Central memory CD4-positive, alpha-beta T cell (primary cell): ENCODE results near the gene MAPK8IP3.
A peak's percentile ranks its signal among the peaks of the same experiment; 100 is the strongest.
"Not testable (repeated sequence)": the region's sequence is repeated elsewhere in the genome, so short reads cannot be mapped to it uniquely, and the experiment has no call there.

Experiments
- DNase-seq: peaks from one replicate; pipeline ENCODE4 v3.0.0; 2022

MAPK8IP3 gene

DNA sequence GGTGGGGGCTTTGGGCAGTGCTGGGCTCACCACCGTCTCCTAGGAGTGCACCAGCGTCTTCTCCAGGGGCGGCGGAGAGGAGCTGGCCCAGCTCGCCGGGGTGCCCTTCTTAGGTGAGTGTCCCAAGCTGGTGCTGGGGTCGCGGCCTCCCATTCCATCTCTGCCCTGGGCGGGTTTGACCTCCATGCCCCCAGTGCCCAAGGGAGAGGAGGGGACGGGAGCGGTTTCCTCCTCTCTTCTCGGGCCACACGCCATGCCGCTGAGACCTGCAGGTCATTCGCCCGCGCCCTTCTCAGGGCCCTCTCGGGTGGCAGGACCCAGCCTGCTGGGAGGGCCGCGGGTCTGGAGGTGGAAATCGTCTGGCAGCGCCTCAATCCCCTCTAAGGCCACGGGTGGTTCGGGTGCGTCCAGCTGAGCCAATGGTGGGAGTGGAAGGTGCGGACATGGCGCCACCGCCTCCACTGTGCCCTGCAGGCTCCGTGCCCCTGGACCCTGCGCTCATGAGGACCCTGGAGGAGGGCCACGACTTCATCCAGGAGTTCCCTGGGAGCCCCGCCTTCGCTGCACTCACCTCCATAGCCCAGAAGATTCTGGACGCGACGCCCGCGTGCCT lies 82.2 kb downstream of the MAPK8IP3 start:
- no peak for DNase-seq

DNA sequence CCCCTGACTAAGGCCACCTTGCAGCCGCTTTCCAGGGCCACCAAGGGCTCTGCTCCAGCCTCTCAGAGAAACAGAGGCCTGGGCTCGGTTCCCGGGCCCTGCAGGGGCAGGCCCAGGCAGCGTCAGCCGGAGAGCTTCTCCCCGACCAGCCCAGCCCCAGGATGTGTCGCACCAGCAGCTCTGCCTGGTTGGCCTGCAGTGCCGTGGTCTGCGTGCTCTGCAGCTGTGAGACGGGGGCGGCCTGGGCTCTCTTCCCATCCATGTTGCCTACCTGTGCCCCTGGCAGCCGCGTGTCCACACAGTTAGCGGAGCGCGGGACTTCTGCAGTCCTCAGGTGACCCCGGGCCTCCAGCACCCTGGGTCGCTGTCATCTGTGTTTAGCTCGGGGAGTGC lies 82.7 kb downstream of the MAPK8IP3 start:
- no peak for DNase-seq

DNA sequence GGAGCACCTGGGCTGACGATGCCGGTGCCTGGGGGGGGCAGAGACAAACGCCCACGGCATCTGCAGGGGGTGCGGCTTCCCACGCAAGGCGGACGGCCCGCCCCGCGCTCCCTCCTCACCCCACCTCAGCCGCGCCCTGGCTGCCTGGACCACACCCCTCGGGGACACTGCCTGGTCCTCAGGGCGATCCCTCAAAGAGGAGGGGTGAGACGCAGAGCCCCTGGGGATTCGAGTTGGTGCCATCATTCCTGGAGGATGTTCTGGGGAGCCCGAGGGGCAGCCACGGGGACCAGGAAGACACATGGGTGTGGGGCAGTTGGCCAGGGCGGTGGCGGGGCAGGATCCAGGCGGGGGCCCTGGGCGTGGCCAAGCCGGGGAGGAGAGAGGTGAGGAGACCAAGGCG lies 83.6 kb downstream of the MAPK8IP3 start:
- DNase-seq, result no peak

DNA sequence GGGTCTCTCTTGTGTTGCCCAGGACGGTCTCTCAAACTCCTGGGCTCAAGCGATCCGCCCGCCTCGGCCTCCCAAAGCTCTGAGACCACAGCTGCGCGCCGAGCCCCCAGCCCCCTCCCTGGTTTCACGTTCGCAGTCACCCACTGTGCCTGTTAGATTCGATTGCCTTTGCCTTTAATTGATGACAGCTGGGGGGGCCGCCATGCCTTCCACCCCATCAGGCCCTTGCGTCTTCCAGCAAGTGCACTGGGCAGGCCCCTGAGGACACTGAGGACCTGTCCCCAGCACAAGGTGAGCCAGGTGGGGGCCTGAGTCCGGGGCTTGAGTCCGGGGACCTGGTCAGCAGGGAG lies 84.2 kb downstream of the MAPK8IP3 start:
- no peak for DNase-seq

DNA sequence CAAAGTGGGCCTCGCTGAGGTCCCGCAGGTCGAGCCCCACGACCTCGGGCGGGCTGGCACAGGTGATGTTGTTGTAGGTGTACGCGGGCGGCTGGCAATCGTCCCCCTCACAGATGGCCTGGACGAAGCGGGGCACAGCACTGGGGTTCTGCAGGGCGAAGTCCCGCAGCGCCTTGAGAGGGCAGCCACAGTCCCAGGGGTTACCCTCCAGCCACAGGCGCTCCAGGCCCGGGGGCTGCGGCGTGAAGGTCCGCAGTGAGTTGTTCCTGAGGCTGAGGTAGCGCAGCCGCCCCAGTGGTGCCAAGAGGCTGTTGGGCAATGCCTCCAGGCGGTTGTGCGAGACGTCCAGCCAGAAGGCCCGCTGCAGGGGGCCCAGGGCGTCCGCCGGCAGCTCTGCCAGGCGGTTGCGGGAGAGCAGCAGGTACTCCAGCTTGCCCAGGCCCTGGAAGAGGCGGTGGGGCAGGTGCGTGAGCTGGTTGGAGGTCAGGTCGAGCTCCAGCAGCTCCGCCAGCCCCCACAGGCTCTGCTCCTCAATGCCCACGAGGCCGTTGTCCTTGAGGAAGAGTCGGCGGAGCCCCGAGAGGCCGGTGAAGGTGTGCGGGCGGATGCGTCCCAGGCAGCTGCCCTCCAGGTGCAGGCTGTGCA lies 84.7 kb downstream of the MAPK8IP3 start:
- DNase-seq, result no peak

DNA sequence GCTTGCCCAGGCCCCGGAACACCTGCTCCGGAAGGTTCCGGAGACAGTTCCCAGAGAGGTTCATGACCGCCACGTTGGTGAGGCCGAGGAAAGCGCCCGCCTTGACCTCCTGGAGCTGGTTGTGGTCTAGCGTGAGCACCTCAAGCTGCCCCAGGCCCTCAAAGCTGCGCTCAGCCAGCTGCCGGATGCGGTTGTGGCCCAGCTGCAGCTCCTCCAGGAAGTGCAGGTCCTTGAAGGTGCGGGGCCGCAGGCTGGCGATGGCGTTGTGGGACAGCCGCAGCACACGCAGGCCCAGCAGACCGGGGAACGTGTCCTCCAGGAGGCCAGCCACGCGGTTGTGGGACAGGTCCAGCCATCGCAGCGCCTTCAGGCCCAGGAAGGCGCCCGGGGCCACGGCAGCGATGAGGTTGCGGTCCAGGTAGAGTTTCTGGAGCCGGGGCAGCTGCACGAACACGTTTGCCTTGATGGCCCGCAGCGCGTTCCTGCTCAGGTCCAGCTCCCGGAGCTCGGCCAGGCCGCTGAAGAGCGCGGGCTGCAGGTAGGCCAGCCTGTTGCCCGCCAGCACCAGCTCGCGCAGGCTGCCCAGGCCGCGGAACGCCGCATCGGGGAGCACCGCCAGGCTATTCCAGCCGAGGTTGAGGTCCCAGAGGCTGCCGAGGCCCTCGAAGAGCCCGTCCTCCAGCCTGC lies 85.4 kb downstream of the MAPK8IP3 start:
- DNase-seq, result no peak

DNA sequence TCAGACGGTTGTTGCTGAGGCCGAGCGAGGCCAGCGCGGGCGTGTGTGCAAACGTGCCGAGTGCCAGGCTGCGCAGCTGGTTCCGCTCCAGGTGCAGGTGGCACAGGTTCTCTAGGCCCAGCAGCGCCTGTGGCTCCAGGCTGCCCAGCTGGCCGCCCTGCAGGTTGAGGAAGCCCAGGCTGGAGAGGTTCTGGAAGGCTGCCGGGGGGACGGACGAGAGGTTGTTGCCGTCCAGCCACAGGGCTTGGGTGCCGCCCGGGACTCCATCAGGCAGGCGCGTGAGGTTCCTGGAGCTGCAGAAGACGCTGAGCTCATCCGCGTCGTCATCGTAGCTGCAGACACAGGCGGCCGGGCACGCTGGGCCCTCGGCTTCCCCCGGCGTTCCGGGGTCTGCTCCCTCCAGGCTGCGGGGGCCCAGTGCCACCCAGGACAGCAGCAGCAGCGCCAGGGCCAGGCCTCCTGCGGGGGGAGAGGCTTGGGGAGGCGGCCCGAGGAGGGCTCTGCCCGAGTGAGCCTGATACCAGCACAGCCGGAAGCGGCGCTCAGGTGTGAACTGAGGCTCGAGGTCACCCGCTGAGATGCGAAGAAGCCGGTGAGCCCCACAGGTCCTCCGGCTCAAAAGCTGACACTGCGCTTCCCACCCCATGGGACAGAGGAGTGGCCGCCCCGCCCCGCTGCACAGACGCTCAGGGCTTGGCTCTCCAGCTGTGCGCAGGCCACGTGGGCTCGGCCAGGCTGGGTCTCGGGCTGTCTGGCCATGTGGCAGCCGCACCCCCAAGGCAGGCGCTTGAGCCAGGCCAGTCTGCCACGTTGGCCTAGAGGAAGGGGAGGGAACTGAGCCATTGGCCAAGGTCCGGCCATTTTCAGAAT lies 86.2 kb downstream of the MAPK8IP3 start:
- DNase-seq, result no peak

DNA sequence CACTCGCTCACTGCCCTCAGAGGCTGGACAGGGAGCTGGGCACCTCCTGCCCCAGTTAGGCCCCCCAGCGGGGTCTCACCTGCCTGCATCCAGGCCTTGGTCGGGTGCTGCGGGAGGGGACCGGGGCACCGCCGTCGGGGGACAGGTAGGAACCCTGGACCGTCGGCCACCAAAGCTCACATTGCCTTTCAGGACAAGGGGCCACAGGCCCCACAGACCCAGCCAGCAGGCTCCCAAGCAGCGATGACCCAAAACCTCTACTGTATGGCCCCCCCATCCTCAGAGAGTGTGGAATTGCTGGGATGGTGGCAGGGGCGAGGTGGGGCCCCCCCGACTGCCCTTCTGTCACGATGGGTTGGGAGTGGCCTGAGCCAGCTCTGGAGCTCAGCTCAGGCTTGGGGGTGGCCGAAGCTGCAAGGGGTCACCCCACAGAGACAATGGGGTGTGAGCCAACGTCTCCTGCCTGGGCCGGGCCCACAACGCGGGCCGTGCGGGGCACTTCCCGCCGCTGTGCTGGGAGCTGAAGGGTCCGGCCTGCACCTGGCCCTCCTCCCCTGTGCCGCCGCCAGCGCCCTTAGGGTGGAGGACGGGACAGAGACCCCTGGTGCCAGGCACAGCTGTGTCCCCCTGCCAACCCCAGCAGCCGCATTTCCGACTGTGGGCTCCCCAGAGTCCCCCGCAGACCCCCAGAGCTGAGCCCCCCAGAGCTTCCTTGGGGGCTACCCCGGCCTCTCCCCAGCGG lies 87.0 kb downstream of the MAPK8IP3 start:
- no peak for DNase-seq

DNA sequence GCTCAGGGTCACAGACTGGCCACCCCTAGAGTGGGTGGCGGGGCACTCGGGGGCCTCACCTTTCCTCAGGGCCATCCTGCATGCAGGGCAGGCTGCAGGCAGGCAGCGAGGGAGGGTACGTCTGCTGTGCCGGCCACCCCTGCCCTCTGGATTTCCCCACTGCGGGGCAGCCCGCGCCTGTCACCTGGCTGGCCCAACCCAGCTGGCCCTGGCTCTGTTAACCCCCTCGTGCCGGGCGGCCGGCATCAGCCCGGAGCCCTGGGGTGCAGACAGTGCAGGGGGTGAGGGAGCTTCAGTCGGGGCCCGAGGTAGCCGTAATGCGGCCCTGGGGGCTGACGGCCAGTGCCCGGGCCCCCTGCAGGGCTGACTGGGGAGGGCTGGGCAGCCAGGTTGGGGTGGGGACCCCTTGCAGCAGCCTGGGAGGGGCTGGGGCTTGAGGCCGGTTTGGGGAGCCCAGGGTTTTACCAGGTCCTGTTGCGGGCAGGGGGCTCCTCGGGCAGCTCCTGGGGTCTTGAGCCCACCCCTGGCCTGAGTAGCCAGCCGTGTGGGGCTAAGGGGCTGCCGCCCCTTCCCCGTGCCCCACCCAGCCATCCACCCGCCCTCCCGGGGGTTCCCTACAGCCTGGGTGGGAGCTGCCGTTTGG lies 87.7 kb downstream of the MAPK8IP3 start, which contains the start of gene IGFALS:
IGFALS (minus strand) TSS at position 128 of the 643 bp plus-strand sequence; CDS start at position 75, 53 bp downstream.
- DNase-seq, result no peak

DNA sequence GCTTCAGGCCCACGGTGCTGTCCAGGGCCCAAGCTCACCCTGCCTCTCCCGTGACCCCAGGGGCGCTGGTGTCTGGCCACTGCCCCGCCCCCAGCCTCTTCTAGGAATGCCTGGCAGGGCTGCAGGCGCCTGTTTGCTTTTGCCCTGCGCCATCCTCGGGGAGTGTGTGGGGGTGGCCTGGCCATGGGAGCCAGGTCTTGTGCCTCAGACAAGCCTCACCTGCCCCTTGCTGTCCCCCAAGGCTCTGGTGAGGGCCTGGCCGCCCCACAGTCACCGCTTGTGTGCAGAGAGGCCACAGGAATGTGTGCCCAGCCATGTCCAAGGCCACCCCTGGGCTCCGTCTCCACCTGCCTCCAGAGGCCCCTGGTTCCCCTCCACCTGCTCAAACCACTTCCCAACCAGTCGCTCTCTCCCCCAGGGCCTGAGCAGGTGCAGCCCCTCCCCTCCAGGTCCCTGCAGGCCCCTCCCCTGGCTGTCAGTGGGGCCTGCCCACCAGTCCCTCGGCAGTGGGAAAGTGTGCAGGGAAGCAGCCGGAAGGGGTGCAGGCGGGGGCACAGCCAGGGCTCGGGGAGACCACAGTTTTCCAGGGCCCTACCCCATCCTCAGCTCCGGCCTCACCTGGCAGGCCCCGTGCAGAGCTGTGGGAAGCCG lies 88.4 kb downstream of the MAPK8IP3 start:
- DNase-seq, result no peak

DNA sequence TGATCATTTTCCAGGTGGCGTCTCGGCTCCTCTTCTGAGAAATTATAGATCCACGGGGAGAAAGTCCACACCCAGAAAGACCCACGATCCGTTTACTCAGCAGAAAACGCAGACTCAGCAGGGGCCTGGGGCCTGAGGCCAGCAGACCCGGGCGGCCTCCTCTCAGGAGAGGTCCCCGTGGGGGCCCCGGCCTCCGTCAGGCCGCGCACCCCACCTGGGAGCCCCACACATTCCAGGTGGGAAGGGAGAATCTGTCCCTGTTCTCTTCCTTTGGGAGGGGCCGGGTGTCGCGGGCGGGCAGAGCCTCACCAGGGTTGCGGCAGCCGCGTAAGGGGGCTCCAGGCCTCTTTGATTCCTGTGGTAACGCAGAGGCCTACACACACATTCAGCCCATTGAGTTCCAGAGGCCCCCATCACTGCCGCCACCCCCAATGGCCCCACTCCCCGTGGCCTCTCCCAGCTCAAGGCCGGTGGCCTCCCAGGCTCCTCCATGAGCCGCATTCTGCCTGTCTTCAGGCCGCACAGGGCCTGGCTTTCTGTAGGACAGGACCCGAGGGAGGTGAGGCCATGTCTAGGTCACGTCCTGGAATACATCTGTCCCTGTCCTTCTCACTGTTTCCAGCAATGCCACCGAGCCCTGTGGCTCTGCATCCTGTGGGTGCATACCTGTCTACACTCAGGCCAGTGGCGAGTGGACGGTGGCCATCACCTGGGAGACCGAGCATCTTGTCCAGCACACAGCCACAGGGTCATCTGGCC lies 89.1 kb downstream of the MAPK8IP3 start:
- DNase-seq, result no peak

DNA sequence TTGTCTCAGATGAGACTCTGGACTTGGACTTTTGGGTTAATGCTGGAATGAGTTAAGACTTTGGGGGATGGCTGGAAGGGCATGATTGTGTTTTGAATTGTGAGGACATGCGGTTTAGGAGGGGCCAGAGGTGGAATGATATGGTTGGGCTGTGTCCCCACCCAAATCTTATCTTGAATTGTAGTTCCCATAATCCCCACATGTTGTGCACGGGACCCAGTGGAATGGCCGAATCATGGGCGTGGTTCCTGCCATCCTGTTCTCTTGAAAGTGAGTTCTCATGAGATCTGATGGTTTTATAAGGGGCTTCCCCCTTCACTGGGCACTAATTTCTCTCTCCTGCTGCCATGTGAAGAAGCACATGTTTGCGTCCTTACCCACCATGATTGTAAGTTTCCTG lies 93.3 kb downstream of the MAPK8IP3 start:
- not testable (repeated sequence) for DNase-seq

DNA sequence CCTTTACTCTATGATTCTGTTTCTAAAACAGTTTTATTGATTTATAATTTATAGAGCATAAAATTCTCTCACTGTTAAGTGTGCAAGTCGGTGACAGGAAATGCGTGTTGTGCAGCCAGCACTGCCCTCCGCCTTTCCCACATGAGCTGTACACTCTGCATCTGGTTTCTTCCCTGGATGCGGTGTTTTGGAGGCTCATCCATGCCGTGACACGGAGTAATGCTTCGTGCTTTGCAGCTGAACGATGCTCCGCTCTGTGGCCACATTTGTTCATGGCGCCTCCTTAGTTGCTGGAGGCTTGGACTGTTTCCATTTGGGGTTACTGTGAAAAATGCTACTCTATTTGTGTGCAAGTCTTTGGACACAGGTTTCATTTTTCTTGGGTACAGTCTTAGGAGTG lies 94.7 kb downstream of the MAPK8IP3 start:
- no peak for DNase-seq

DNA sequence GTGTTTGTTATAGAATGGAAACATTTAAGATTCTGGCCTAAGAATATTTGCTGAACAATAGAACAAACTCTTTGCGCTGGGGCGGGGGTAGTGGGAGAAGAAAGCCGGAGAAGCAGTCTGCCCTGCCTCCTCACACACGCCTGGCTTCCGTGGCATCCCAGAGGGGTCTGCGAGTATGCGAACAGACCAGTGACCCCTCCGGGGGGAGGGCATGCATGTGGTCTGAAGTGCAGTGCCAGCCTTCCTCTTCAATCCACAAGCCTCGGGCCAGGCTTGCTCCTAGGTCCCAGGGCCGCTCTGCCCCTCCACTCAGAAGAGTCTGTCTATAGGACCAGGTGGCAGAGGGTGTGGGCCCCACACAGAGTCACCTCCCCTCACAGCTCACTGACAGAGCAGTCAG lies 101.6 kb downstream of the MAPK8IP3 start:
- DNase-seq, result no peak

DNA sequence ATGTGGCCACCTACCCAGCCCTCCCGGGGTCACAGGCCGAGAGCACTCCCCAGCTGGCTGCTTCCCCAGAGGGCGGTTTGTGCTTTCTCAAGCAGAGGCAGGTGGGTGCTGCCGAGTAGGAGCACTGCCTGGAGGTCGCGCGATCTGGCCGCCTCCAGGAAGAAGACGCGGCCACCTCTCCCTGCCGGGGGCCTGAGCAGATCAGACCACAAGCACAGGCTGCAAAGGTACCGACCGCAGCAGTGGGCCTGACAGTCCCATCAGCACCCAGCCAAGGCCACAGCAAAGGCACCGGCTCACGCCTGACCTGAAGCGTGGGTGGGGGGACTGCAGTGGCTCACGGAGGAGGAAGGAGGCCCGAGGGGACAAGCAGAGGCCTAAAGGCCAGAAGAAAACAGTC lies 102.7 kb downstream of the MAPK8IP3 start:
- DNase-seq, result no peak

DNA sequence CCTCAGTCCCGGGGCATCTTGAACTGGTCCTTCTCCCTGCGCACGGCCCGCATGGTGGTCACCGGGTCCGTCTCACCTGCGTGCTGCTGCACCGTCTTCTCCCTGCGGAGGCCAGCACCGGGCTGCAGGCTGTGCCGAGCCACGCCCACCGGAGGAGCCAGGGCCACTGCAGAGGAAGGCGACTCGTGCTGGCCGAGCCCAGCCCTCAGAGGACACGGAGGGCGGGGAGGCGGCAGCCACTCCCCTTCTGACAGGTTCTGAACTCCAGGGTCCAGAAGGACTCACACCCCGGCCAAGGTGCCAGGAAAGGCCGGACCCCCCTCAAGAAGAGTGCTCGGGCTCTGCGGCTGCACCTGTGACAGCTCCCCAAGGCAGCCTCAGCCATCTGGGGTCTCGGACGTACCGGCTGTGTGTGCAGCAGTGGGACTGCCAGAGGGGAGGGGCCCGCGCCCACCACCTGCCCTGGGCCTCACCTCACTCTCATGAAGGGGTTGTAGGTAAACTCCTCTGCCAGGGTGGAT lies 103.3 kb downstream of the MAPK8IP3 start:
- no peak for DNase-seq

DNA sequence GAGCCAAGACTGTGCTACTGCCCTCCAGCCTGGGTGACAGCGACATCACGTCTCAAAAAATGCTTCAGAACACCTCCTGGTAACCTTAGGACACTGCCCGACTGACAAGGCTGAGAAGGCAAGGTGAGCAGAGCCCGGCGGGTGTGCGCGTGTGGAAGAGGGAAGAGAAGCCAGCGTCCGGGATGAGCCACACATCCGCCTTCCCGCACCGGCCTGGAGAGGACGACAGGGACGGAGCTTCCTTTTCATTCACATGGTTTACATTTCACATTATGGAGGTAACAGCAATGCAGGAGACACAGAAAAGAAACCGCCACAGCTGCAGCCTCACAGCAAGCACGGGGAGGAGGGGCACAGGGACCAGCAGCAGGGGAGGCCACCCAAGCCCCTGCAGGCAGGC lies 104.1 kb downstream of the MAPK8IP3 start:
- no peak for DNase-seq

DNA sequence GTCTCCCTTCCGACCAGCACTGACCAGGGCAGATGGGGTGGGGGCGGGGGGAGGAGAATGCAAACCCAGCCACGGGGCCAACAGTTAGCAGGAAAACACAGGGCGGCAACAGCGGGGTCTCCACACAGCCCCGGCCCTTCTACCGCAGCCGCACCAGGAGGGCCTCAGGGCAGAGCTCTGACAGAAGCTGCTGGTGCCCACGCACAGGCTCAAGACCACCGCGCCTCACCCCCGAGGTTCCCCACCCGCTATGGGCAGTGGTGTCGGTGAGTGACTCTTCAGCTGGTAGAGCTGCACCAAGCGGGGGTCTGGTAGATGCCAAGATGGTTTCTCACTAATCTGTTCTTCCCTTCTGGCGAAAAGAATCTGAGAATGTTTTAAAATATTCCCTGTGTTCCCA lies 104.5 kb downstream of the MAPK8IP3 start:
- DNase-seq, result no peak

DNA sequence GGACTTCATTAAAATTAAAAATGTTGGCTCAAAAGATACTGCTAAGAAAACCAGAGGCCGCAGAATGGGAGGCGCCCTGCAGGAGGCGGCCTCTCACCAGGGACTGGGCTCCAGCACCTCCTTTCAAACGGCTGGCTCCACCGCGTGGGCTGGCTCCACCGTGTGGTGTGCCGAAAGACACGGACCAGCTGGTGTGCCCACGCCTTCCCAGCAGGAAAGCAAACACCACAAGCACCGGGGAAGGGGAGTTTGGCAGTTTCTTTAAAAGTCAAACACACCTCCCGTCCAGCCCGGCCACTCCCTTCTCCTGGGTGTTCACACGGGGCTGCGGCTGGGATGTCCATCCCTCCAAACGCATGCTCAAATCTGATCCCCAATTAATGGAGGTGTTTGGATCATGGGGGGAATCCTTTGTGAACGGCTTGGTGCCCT lies 106.8 kb downstream of the MAPK8IP3 start:
- DNase-seq, result peak; percentile 22

DNA sequence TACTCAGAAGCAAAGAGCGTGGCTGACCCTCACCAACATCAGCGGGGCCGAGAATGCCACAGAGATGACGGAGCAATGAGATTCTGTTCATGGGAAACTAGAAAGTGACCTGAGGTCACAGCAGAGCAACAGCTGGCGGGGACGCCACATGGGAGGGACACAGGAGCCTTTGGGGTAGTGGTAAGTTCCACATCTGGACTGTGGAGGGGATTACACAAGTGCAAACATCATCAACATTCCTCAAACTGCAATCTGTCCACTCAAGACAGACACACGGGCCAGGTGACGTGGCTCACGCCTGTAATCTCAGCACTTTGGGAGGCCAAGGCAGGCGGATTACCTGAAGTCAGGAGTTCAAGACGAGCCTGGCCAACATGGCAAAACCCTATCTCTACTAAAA lies 109.5 kb downstream of the MAPK8IP3 start:
- no peak for DNase-seq
